Thyroid gland (tissue), 4 donors: Measurements from ENCODE around the gene OR2A2. TPM values are rescaled to one million over a fixed set of nuclear protein-coding genes. Genes with fewer than 3 reads are reported as not detected.

Experiments
- DNase-seq, 2 donors: peaks; one replicate each; pipeline ENCODE4 v3.0.0-alpha.2; 2019
- H3K27ac ChIP-seq, 3 donors: fragments of 200-600 bp; sonication (generic); 1 replicate in 2 of 3; 2 replicates in 1 of 3; pipeline ENCODE4 v1.5.1; 2016 to 2019; ENCODE audit warnings: mild to moderate bottlenecking in 1 of 3, moderate library complexity in 1 of 3
- H3K27me3 ChIP-seq: fragments of 200-600 bp; sonication (generic); one replicate; pipeline ENCODE4 v1.5.1; 2019
- H3K36me3 ChIP-seq, 2 donors: fragments of 200-600 bp; sonication (generic); one replicate each; pipeline ENCODE4 v1.5.1; 2016 to 2019
- H3K4me1 ChIP-seq, 2 donors: fragments of 200-600 bp; sonication (generic); one replicate each; pipeline ENCODE4 v1.5.1; 2017 to 2019
- H3K4me3 ChIP-seq, 3 donors: fragments of 200-600 bp; sonication (generic); replicated peaks in 1 of 3; 1 replicate in 2 of 3; 2 replicates in 1 of 3; pipeline ENCODE4 v1.5.1; 2016; ENCODE audit warnings: mild to moderate bottlenecking in 1 of 3
- H3K9me3 ChIP-seq: fragments of 200-600 bp; sonication (generic); one replicate; pipeline ENCODE4 v1.5.1; 2017
- POLR2A ChIP-seq, 2 donors: fragments of 450-650 bp; IDR thresholded peaks; one replicate each; pipeline ENCODE4 v1.6.1; 2017; ENCODE audit warnings: antibody characterized with exemption in 2 of 2, mild to moderate bottlenecking in 2 of 2, moderate library complexity in 1 of 2
- WGBS, 2 donors: methylation state at CpG; one replicate each; pipeline ENCODE4 v1.1.5; 2017; 5-methylcytosine and 5-hydroxymethylcytosine counted together
- intact Hi-C: fragments of 100-400 bp; cut with DNase I; formaldehyde crosslinking; loops from one replicate; pipeline ENCODE4 v1.15.1; 2023
- total RNA-seq, 4 donors: library from RNA; depleted of rRNA; stranded (reverse); fragments of >200 nt; gene quantifications; one replicate each; pipeline ENCODE4 v1.2.3, GENCODE V29; 2016
- TF ChIP-seq, protein P1 (sequence below), 6 experiments: fragments of 200-600 bp in 3 of 6; fragments of 450-650 bp in 3 of 6; sonication (generic) in 3 of 6; IDR thresholded peaks; one replicate each; pipeline ENCODE4 v1.5.1; 2016 to 2019; ENCODE audit warnings: antibody characterized with exemption in 6 of 6, mild to moderate bottlenecking in 2 of 6, inconsistent platforms in 1 of 6, moderate library complexity in 1 of 6

The OR2A2 gene
- total RNA-seq, 4 donors from 2014 or later: not detected

GRCh38 chr7:144085978-144086377, 23.4 kb upstream of the OR2A2 start, which contains the start of gene OR2A12:
OR2A12 (plus strand) TSS chr7:144086278; CDS start chr7:144095108, 8,830 bp downstream.
- no peak within 1 kb of the TSS for H3K4me3 ChIP-seq
- no peaks in the 10 kb centered on the region for H3K27me3 ChIP-seq
- no peak for DNase-seq
- no peaks in the 10 kb centered on the region for H3K36me3 ChIP-seq
- no peak within 1 kb of the TSS for H3K27ac ChIP-seq
- 86 to 87% methylated on average over 2 of the region's 2 CpGs for WGBS, 2 donors
- no peak for TF ChIP-seq POLR2A (IDR thresholded peaks at IDR 0.05)
- TF ChIP-seq, protein P1, sequence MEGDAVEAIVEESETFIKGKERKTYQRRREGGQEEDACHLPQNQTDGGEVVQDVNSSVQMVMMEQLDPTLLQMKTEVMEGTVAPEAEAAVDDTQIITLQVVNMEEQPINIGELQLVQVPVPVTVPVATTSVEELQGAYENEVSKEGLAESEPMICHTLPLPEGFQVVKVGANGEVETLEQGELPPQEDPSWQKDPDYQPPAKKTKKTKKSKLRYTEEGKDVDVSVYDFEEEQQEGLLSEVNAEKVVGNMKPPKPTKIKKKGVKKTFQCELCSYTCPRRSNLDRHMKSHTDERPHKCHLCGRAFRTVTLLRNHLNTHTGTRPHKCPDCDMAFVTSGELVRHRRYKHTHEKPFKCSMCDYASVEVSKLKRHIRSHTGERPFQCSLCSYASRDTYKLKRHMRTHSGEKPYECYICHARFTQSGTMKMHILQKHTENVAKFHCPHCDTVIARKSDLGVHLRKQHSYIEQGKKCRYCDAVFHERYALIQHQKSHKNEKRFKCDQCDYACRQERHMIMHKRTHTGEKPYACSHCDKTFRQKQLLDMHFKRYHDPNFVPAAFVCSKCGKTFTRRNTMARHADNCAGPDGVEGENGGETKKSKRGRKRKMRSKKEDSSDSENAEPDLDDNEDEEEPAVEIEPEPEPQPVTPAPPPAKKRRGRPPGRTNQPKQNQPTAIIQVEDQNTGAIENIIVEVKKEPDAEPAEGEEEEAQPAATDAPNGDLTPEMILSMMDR (IDR thresholded peaks at IDR 0.05): no peak
- H3K4me1 ChIP-seq: no peaks in the 10 kb centered on the region
- no peaks in the 10 kb centered on the region for H3K9me3 ChIP-seq
- intact Hi-C loops: no loop called here

GRCh38 chr7:144086730-144087129, 22.7 kb upstream of the OR2A2 start:
- DNase-seq: no peak
- intact Hi-C loops: no loop called here
- Histone ChIP-seq H3K27ac (no peak overlapping the region), H3K4me3 (no peak overlapping the region), H3K27me3 (no peaks in the 10 kb centered on the region), H3K36me3 (no peaks in the 10 kb centered on the region), H3K9me3 (no peaks in the 10 kb centered on the region), H3K4me1 (no peaks in the 10 kb centered on the region)
- TF ChIP-seq, protein P1 (IDR thresholded peaks at IDR 0.05): no peak
- TF ChIP-seq POLR2A (IDR thresholded peaks at IDR 0.05): no peak
- WGBS, 2 donors: 65 to 68% methylated on average over 4 of the region's 4 CpGs

DNA sequence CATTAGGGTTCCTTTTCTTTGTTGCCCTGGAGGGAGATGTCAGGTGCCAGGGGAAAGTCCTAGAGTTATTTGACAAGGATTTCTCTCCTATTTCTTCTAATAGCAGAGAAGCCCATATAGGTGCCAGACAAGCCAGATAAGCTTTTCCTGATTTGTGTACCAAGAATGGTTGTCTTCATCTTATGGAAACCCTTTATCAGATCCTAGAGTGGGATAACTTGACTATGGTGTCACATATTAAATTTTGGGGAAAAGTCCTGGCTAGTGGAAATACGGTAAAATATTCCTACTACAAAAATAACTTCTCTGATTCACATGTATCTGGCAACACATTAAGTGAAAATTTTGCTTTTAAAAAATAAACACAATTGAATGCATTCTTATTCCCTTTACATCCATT, 22.2 kb upstream of the OR2A2 start:
- Histone ChIP-seq H3K4me1 (no peaks in the 10 kb centered on the region), H3K4me3 (no peak overlapping the region), H3K27me3 (no peaks in the 10 kb centered on the region), H3K9me3 (no peaks in the 10 kb centered on the region), H3K27ac (no peak overlapping the region), H3K36me3 (no peaks in the 10 kb centered on the region)
- no peak for DNase-seq
- 76 to 83% methylated on average over 1 of the region's 1 CpG for WGBS, 2 donors
- intact Hi-C loops: no loop called here
- TF ChIP-seq POLR2A (IDR thresholded peaks at IDR 0.05): no peak
- TF ChIP-seq, protein P1 (IDR thresholded peaks at IDR 0.05): no peak

DNA sequence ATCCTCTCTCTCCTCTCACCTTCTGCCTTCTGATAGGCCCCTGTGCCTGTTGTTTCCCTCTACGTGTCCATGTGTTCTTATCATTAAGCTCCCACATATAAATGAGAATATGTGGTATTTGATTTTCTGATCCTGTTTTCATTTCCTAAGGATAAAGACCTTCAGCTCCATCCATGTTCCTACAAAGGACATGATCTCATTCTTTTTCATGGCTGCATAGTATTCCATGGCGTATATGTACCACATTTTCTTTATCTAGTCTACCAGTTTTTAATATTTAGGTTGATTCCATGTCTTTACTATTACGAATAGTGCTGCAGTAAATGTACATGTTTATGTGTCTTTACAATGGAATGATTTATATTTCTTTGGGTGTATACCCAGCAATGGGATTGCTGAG, 18.7 kb upstream of the OR2A2 start:
- no peak for TF ChIP-seq POLR2A (IDR thresholded peaks at IDR 0.05)
- TF ChIP-seq, protein P1 (IDR thresholded peaks at IDR 0.05): no peak
- Histone ChIP-seq H3K27me3 (no peaks in the 10 kb centered on the region), H3K4me3 (no peak overlapping the region), H3K4me1 (no peaks in the 10 kb centered on the region), H3K9me3 (no peaks in the 10 kb centered on the region), H3K27ac (no peak overlapping the region), H3K36me3 (no peaks in the 10 kb centered on the region)
- no peak for DNase-seq
- intact Hi-C loops: no loop called here
- 91 to 95% methylated on average over 3 of the region's 3 CpGs for WGBS, 2 donors

- no peak for TF ChIP-seq POLR2A (IDR thresholded peaks at IDR 0.05)
- TF ChIP-seq, protein P1 (IDR thresholded peaks at IDR 0.05): no peak
- Histone ChIP-seq H3K9me3 (no peaks in the 10 kb centered on the region), H3K27me3 (no peaks in the 10 kb centered on the region), H3K27ac (no peak overlapping the region), H3K4me1 (no peaks in the 10 kb centered on the region), H3K4me3 (no peak overlapping the region), H3K36me3 (no peaks in the 10 kb centered on the region)
- intact Hi-C loops: no loop called here
- DNase-seq: no peak
These were observed 10.6 kb upstream of the OR2A2 start for GRCh38 chr7:144098776-144099175.
